ENCODE measurements around the gene PGPEP1. TPM values are rescaled to one million over a fixed set of nuclear protein-coding genes. Genes with fewer than 3 reads are reported as not detected.

Gene PGPEP1
- total RNA-seq, 2 donors from 2014 or later: 16.4 to 20.6 TPM

- no peak for TF ChIP-seq CTCF (IDR thresholded peaks at IDR 0.05)
- Histone ChIP-seq H3K27ac (peak overlapping the region; percentile 92 to 96), H3K4me3 (peak overlapping the region; percentile 31 to 74), H3K36me3 (no peaks in the 10 kb centered on the region), H3K4me1 (peaks cover 0 to 68% of the 10 kb centered on the region in 2 donors), H3K9me3 (no peaks in the 10 kb centered on the region), H3K27me3 (no peaks in the 10 kb centered on the region)
- DNase-seq (ENCODE audit: low spot score): peak; percentile 94
Measured at GRCh38 chr19:18416778-18417249, 76.4 kb downstream of the PGPEP1 start.

- Histone ChIP-seq H3K4me1 (peaks cover 0 to 71% of the 10 kb centered on the region in 2 donors), H3K9me3 (no peaks in the 10 kb centered on the region), H3K36me3 (no peaks in the 10 kb centered on the region), H3K27me3 (no peaks in the 10 kb centered on the region), H3K4me3 (peak overlapping the region; percentile 31 to 74), H3K27ac (peak overlapping the region; percentile 92 to 96)
- DNase-seq (ENCODE audit: low spot score): peak; percentile 85
- TF ChIP-seq CTCF (IDR thresholded peaks at IDR 0.05): no peak
Measured at GRCh38 chr19:18417250-18418028, 77.0 kb downstream of the PGPEP1 start.

GRCh38 chr19:18418029-18418482 is 77.7 kb downstream of the PGPEP1 start:
- no peaks in the 10 kb centered on the region for H3K9me3 ChIP-seq
- peak overlapping the region; percentile 92 to 96 for H3K27ac ChIP-seq
- H3K36me3 ChIP-seq: no peaks in the 10 kb centered on the region
- no peaks in the 10 kb centered on the region for H3K27me3 ChIP-seq
- peaks cover 0 to 76% of the 10 kb centered on the region in 2 donors for H3K4me1 ChIP-seq
- DNase-seq (ENCODE audit: low spot score): no peak
- H3K4me3 ChIP-seq: peak overlapping the region in 1 of 2 donors; percentile 74
- TF ChIP-seq CTCF (IDR thresholded peaks at IDR 0.05): no peak

- Histone ChIP-seq H3K27me3 (no peaks in the 10 kb centered on the region), H3K36me3 (no peaks in the 10 kb centered on the region), H3K27ac (peak overlapping the region; percentile 92 to 96), H3K4me1 (peaks cover 0 to 81% of the 10 kb centered on the region in 2 donors), H3K4me3 (peak overlapping the region; percentile 59 to 74), H3K9me3 (no peaks in the 10 kb centered on the region)
- peak; percentile 78 for DNase-seq (ENCODE audit: low spot score)
- no peak for TF ChIP-seq CTCF (IDR thresholded peaks at IDR 0.05)
Measured at GRCh38 chr19:18418483-18419194, 78.2 kb downstream of the PGPEP1 start.

- Histone ChIP-seq H3K4me1 (peaks cover 0 to 85% of the 10 kb centered on the region in 2 donors), H3K27me3 (no peaks in the 10 kb centered on the region), H3K36me3 (no peaks in the 10 kb centered on the region), H3K4me3 (peak within 1 kb of the TSS; percentile 59 to 74), H3K9me3 (no peaks in the 10 kb centered on the region), H3K27ac (peak within 1 kb of the TSS; percentile 92 to 96)
- no peak for DNase-seq (ENCODE audit: low spot score)
- peak; percentile 35 to 44 for TF ChIP-seq CTCF (IDR thresholded peaks at IDR 0.05)
Measured at GRCh38 chr19:18419195-18419698, 78.8 kb downstream of the PGPEP1 start, which contains the start of gene SSBP4. Gene SSBP4, plus strand, starts transcription at chr19:18419398. Its CDS starts 251 bp downstream, at chr19:18419649.

Small RNA genes lying within 50 kb of the gene (microRNA-seq; reads per million reads assigned to microRNA genes)
- 0 reads per million in 2 donors for gene MIR3189 (ENCODE audit: borderline number of aligned reads in 2 of 2, borderline replicate concordance in 1 of 2)

Other genes with a start within 250 kb of the PGPEP1 start
- gene MAST3, start 242.8 kb upstream of the PGPEP1 start, total RNA-seq: 1 to 10 TPM; 5.8 to 7.5 TPM
- gene PIK3R2, start 187.4 kb upstream of the PGPEP1 start, total RNA-seq: 10 to 100 TPM; 18.7 to 19.0 TPM
- gene IFI30, start 166.8 kb upstream of the PGPEP1 start, total RNA-seq: 10 to 100 TPM in 1 of 2 donors, 1 to 10 TPM in 1; 8.1 to 43.2 TPM
- gene MPV17L2, start 147.4 kb upstream of the PGPEP1 start, total RNA-seq: 10 to 100 TPM; 28.3 to 40.8 TPM
- gene RAB3A, start 136.6 kb upstream of the PGPEP1 start, total RNA-seq: 10 to 100 TPM in 1 of 2 donors, 1 to 10 TPM in 1; 8.6 to 27.0 TPM
- 1 to 10 TPM in 1 of 2 donors, not detected in 1; 1.4 TPM for gene PDE4C, start 114.2 kb upstream of the PGPEP1 start, total RNA-seq
- gene IQCN, start 66.1 kb upstream of the PGPEP1 start, total RNA-seq: 1 to 10 TPM in 1 of 2 donors, under 1 TPM in 1; 0.52 to 1.5 TPM
- 100 to 1,000 TPM; 240 to 420 TPM for gene JUND, start 59.0 kb upstream of the PGPEP1 start, total RNA-seq
- 10 to 100 TPM; 68.5 to 97.3 TPM for gene LSM4, start 17.5 kb upstream of the PGPEP1 start, total RNA-seq
- 1 to 10 TPM; 1.1 to 2.7 TPM for gene GDF15, start 45.6 kb downstream of the PGPEP1 start, total RNA-seq
- 1 to 10 TPM; 2.6 to 6.8 TPM for gene LRRC25, start 57.0 kb downstream of the PGPEP1 start, total RNA-seq
- 10 to 100 TPM; 31.7 to 59.5 TPM for gene SSBP4, start 78.8 kb downstream of the PGPEP1 start, total RNA-seq
- gene ISYNA1, start 97.5 kb downstream of the PGPEP1 start, total RNA-seq: 10 to 100 TPM; 24.1 to 49.4 TPM
- gene ELL, start 181.5 kb downstream of the PGPEP1 start, total RNA-seq: 10 to 100 TPM; 12.4 to 17.5 TPM
- 100 to 1,000 TPM; 192 to 345 TPM for gene FKBP8, start 203.0 kb downstream of the PGPEP1 start, total RNA-seq
- 100 to 1,000 TPM in 1 of 2 donors, 10 to 100 TPM in 1; 60.7 to 114 TPM for gene KXD1, start 217.3 kb downstream of the PGPEP1 start, total RNA-seq
- 100 to 1,000 TPM; 272 to 543 TPM for gene UBA52, start 231.3 kb downstream of the PGPEP1 start, total RNA-seq
- gene REX1BD, start 248.2 kb downstream of the PGPEP1 start, total RNA-seq: 100 to 1,000 TPM; 119 to 171 TPM